Ureter (tissue), 1 donor: Measurements from ENCODE around the gene CLDN6. TPM values are rescaled to one million over a fixed set of nuclear protein-coding genes. Genes with fewer than 3 reads are reported as not detected.

Source experiments
- DNase-seq: peaks from one replicate; pipeline ENCODE4 v3.0.0-alpha.2; 2020; ENCODE audit warnings: low spot score
- total RNA-seq: library from RNA; stranded (reverse); gene quantifications from one replicate; pipeline ENCODE4 v1.2.4, GENCODE V29; 2023
- donor health status: DM: yes; HTN: yes; CAD: no.

CLDN6 gene
- total RNA-seq, 1 donor from 2014 or later, result not detected

- peak; percentile 80 for DNase-seq
Observed at GRCh38 chr16:3027983-3028715, 10.2 kb upstream of the CLDN6 start.

GRCh38 chr16:3027489-3027795, 9.5 kb upstream of the CLDN6 start:
- DNase-seq, result no peak

- DNase-seq, result no peak
Observed at GRCh38 chr16:3026609-3027488, 8.9 kb upstream of the CLDN6 start.

GRCh38 chr16:3026003-3026378, 8.0 kb upstream of the CLDN6 start:
- DNase-seq, result no peak

- no peak for DNase-seq
Observed at GRCh38 chr16:3025032-3026002, 7.3 kb upstream of the CLDN6 start.

- peak; percentile 98 for DNase-seq
Observed at GRCh38 chr16:3023669-3024478, 5.9 kb upstream of the CLDN6 start, which contains the start of the genes HCFC1R1 and THOC6. HCFC1R1 (minus strand) TSS chr16:3023942; CDS start chr16:3023941, 1 bp downstream. THOC6 (plus strand) TSS chr16:3024035; CDS start chr16:3024327, 292 bp downstream.

GRCh38 chr16:3023415-3023668, 5.4 kb upstream of the CLDN6 start:
- DNase-seq, result no peak

GRCh38 chr16:3022684-3023414, 4.9 kb upstream of the CLDN6 start:
- no peak for DNase-seq

- peak; percentile 93 for DNase-seq
Observed at GRCh38 chr16:3022208-3022683, 4.3 kb upstream of the CLDN6 start.

GRCh38 chr16:3021449-3022207, 3.6 kb upstream of the CLDN6 start:
- peak; percentile 81 for DNase-seq

GRCh38 chr16:3020604-3021448, 2.8 kb upstream of the CLDN6 start:
- DNase-seq, result peak; percentile 88

GRCh38 chr16:3020247-3020603, 2.2 kb upstream of the CLDN6 start, which contains the start of gene TNFRSF12A:
TNFRSF12A (plus strand) TSS chr16:3020368; CDS start chr16:3020398, 30 bp downstream.
- DNase-seq, result peak; percentile 77

GRCh38 chr16:3019594-3020246, 1.7 kb upstream of the CLDN6 start:
- no peak for DNase-seq

- DNase-seq, result no peak
Observed at GRCh38 chr16:3017344-3017743, 639 bp downstream of the CLDN6 start.

- DNase-seq, result no peak
Observed at GRCh38 chr16:3015865-3016521, 2.0 kb downstream of the CLDN6 start.

GRCh38 chr16:3014971-3015370, 3.0 kb downstream of the CLDN6 start:
- no peak for DNase-seq

GRCh38 chr16:3013998-3014690, 3.8 kb downstream of the CLDN6 start:
- DNase-seq, result no peak
